HepG2 (cell line): Measurements from ENCODE around the gene C14orf93. TPM values are rescaled to one million over a fixed set of nuclear protein-coding genes. Genes with fewer than 3 reads are reported as not detected.

ENCODE experiments used
- ATRX ChIP-seq: sonication (generic); formaldehyde crosslinking; IDR thresholded peaks from 2 replicates; pipeline ENCODE4 v1.4.0; 2020; ENCODE audit warnings: missing genetic modification reagents, borderline replicate concordance
- GATAD1 ChIP-seq: IDR thresholded peaks from 2 replicates; pipeline ENCODE4 v1.6.1; 2016; ENCODE audit warnings: missing genetic modification reagents, missing compliant biosample characterization
- HDAC2 ChIP-seq: sonication (generic); formaldehyde crosslinking; IDR thresholded peaks from 2 replicates; pipeline ENCODE4 v1.4.0; 2020; ENCODE audit warnings: missing genetic modification reagents
- HHEX ChIP-seq: IDR thresholded peaks from 2 replicates; pipeline ENCODE4 v1.6.1; 2016; ENCODE audit warnings: control low read depth
- KIAA2018 ChIP-seq: sonication (generic); formaldehyde crosslinking; IDR thresholded peaks from 2 replicates; pipeline ENCODE4 v1.5.0; 2020; ENCODE audit warnings: mild to moderate bottlenecking, missing genetic modification reagents, borderline replicate concordance
- KLF9 ChIP-seq: IDR thresholded peaks from 2 replicates; pipeline ENCODE4 v1.6.1; 2016; ENCODE audit warnings: low read depth
- MTF2 ChIP-seq: sonication (generic); formaldehyde crosslinking; IDR thresholded peaks from 2 replicates; pipeline ENCODE4 v1.5.0; 2020; ENCODE audit warnings: missing genetic modification reagents, borderline replicate concordance
- POGZ ChIP-seq: sonication (generic); formaldehyde crosslinking; IDR thresholded peaks from 2 replicates; pipeline ENCODE4 v1.4.0; 2020; ENCODE audit warnings: mild to moderate bottlenecking, missing genetic modification reagents
- PRDM4 ChIP-seq: sonication (generic); formaldehyde crosslinking; IDR thresholded peaks from 2 replicates; pipeline ENCODE4 v1.9.0; 2021; ENCODE audit warnings: missing genetic modification reagents, borderline replicate concordance
- PRPF4 ChIP-seq: fragments of 200-400 bp; formaldehyde crosslinking; IDR thresholded peaks from 2 replicates; pipeline ENCODE4 v1.6.1; 2016; ENCODE audit warnings: low read length, low read depth; ENCODE audit not compliant: poor library complexity, severe bottlenecking
- ZNF329 ChIP-seq: sonication (generic); formaldehyde crosslinking; IDR thresholded peaks from 2 replicates; pipeline ENCODE4 v1.9.0; 2021; ENCODE audit warnings: low read depth, mild to moderate bottlenecking, missing genetic modification reagents
- ZNF644 ChIP-seq: IDR thresholded peaks from 2 replicates; pipeline ENCODE4 v1.6.1; 2016; ENCODE audit warnings: low read depth
- polyA plus RNA-seq, 8 experiments: library from polyadenylated mRNA; depleted of rRNA in 3 of 8; stranded (reverse) in 7 of 8; unstranded in 1 of 8; fragments of >200 nt; fragmentation: Illumina TruSeq in 4 of 8; extraction: Trizol in 4 of 8; gene quantifications; 2 replicates each; pipeline versions ENCODE4 v1.2.1 to v1.2.3, GENCODE V29; 2011 to 2016; ENCODE audit warnings: low read depth in 4 of 8, missing spikeins in 1 of 8, mixed read lengths in 1 of 8; ENCODE audit not compliant: insufficient read depth in 1 of 8
- total RNA-seq, 5 experiments: library from RNA; depleted of rRNA; stranded (reverse); fragments of >200 nt; fragmentation: Illumina TruSeq; extraction: Trizol; gene quantifications; 2 replicates each; pipeline ENCODE4 v1.2.3, GENCODE V29; 2016; ENCODE audit warnings: low read depth in 1 of 5
- TF ChIP-seq, protein P1 (sequence below): sonication (generic); formaldehyde crosslinking; IDR thresholded peaks from 2 replicates; pipeline ENCODE4 v1.4.0; 2020; ENCODE audit warnings: missing genetic modification reagents, borderline replicate concordance

The C14orf93 gene
- total and polyA plus RNA-seq, 2 of the 13 experiments (the other 11 are each of a cell fraction or from before 2014, with no cell fraction given): 11.4 to 22.5 TPM

GRCh38 chr14:23035303-23036144 is 25.6 kb upstream of the C14orf93 start (continued):
- TF ChIP-seq KLF9 (peak; percentile 13; the same call in 1 of the 2 replicates), PRDM4 (CRISPR knock-in tag) (no peak), KIAA2018 (CRISPR knock-in tag) (no peak), MTF2 (CRISPR knock-in tag) (0 out of 2 replicates have a peak, but pooled peaks have one; percentile 26), GATAD1 (CRISPR knock-in tag) (no peak), HHEX (CRISPR knock-in tag) (peak; percentile 51; the same call in 1 of the 2 replicates), PRPF4 (no peak), ZNF329 (CRISPR knock-in tag) (no peak), HDAC2 (CRISPR knock-in tag) (no peak), ZNF644 (CRISPR knock-in tag) (peak; percentile 95), POGZ (CRISPR knock-in tag) (0 out of 2 replicates have a peak, but pooled peaks have one; percentile 1), ATRX (CRISPR knock-in tag) (0 out of 2 replicates have a peak, but pooled peaks have one; percentile 49)
- TF ChIP-seq, protein P1, sequence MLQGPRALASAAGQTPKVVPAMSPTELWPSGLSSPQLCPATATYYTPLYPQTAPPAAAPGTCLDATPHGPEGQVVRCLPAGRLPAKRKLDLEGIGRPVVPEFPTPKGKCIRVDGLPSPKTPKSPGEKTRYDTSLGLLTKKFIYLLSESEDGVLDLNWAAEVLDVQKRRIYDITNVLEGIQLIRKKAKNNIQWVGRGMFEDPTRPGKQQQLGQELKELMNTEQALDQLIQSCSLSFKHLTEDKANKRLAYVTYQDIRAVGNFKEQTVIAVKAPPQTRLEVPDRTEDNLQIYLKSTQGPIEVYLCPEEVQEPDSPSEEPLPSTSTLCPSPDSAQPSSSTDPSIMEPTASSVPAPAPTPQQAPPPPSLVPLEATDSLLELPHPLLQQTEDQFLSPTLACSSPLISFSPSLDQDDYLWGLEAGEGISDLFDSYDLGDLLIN (CRISPR knock-in tag): no peak
